HG03457 (cell line): ENCODE data around the gene SAPCD1.

Experiments used
- ATAC-seq: cut with Tn5 transposase; IDR thresholded peaks from one replicate; pipeline ENCODE4 v1.9.1; 2021; ENCODE audit warnings: moderate number of reproducible peaks; ENCODE audit not compliant: unreplicated experiment

Gene SAPCD1

GRCh38 chr6:31762356-31762755, at the start of gene SAPCD1:
TSS of gene SAPCD1 (plus strand) at chr6:31762656. CDS start at chr6:31763055, 399 bp downstream.
- ATAC-seq, result no peak

GRCh38 chr6:31713465-31713864, 49.0 kb upstream of the SAPCD1 start:
- ATAC-seq, result no peak

- no peak for ATAC-seq
Measured at GRCh38 chr6:31713991-31714684, 48.3 kb upstream of the SAPCD1 start.

GRCh38 chr6:31715022-31715958, 47.2 kb upstream of the SAPCD1 start, which contains the start of gene LY6G6D:
TSS of gene LY6G6D (plus strand) at chr6:31715348. CDS start at chr6:31715356, 8 bp downstream.
- no peak for ATAC-seq

GRCh38 chr6:31717499-31718222, 44.8 kb upstream of the SAPCD1 start:
- no peak for ATAC-seq

GRCh38 chr6:31718265-31718664, 44.2 kb upstream of the SAPCD1 start:
- ATAC-seq, result no peak

- no peak for ATAC-seq
Measured at GRCh38 chr6:31719001-31719400, 43.5 kb upstream of the SAPCD1 start.

GRCh38 chr6:31720196-31720770, 42.2 kb upstream of the SAPCD1 start:
- ATAC-seq, result no peak

- no peak for ATAC-seq
Measured at GRCh38 chr6:31721351-31722020, 41.0 kb upstream of the SAPCD1 start, which contains the start of gene LY6G6C. TSS of gene LY6G6C (minus strand) at chr6:31721746. CDS start at chr6:31721679, 67 bp downstream.

GRCh38 chr6:31722173-31722572, 40.3 kb upstream of the SAPCD1 start:
- ATAC-seq, result no peak

- ATAC-seq, result no peak
Measured at GRCh38 chr6:31723245-31723979, 39.0 kb upstream of the SAPCD1 start, which contains the start of gene MPIG6B. TSS of gene MPIG6B (plus strand) at chr6:31723373. CDS start at chr6:31723384, 11 bp downstream.

GRCh38 chr6:31723980-31724691, 38.3 kb upstream of the SAPCD1 start:
- ATAC-seq, result no peak

- no peak for ATAC-seq
Measured at GRCh38 chr6:31725502-31726350, 36.7 kb upstream of the SAPCD1 start.

GRCh38 chr6:31727034-31727716, 35.3 kb upstream of the SAPCD1 start:
- no peak for ATAC-seq

GRCh38 chr6:31727717-31728671, 34.5 kb upstream of the SAPCD1 start:
- ATAC-seq, result no peak
